Skeletal muscle tissue (tissue), 4 donors: ENCODE results near the gene CNTNAP5. TPM values are rescaled to one million over a fixed set of nuclear protein-coding genes. Genes with fewer than 3 reads are reported as not detected.

Source experiments
- H3K27ac ChIP-seq: one replicate; pipeline ENCODE4 v1.7.0; 2013; ENCODE audit warnings: mild to moderate bottlenecking, low read depth, low read length, inconsistent platforms
- H3K27me3 ChIP-seq, 3 donors: one replicate each; pipeline ENCODE4 v1.7.0; 2013; ENCODE audit warnings: low read length in 3 of 3; ENCODE audit not compliant: control insufficient read depth in 3 of 3, insufficient read depth in 3 of 3
- H3K36me3 ChIP-seq, 3 donors: one replicate each; pipeline ENCODE4 v1.7.0; 2013; ENCODE audit warnings: low read length in 3 of 3; ENCODE audit not compliant: control insufficient read depth in 3 of 3, insufficient read depth in 3 of 3
- H3K4me1 ChIP-seq, 3 donors: one replicate each; pipeline ENCODE4 v1.7.0; 2013; ENCODE audit warnings: low read length in 3 of 3, mild to moderate bottlenecking in 3 of 3; ENCODE audit not compliant: control insufficient read depth in 3 of 3, insufficient read depth in 3 of 3
- H3K4me3 ChIP-seq, 3 donors: one replicate each; pipeline ENCODE4 v1.7.0; 2013; ENCODE audit warnings: low read length in 3 of 3
- H3K9ac ChIP-seq, 3 donors: one replicate each; pipeline ENCODE4 v1.7.0; 2013; ENCODE audit warnings: low read length in 3 of 3, mild to moderate bottlenecking in 3 of 3, moderate library complexity in 2 of 3, low read depth in 1 of 3
- H3K9me3 ChIP-seq, 3 donors: one replicate each; pipeline ENCODE4 v1.7.0; 2013; ENCODE audit warnings: low read length in 3 of 3; ENCODE audit not compliant: control insufficient read depth in 3 of 3
- total RNA-seq: library from RNA; depleted of rRNA; stranded (reverse); fragments of >200 nt; gene quantifications from one replicate; pipeline ENCODE4 v1.2.3, GENCODE V29; 2014
- donor health status: Osteomylitis.

The CNTNAP5 gene
- total RNA-seq, 1 donor from 2014 or later = not detected

DNA sequence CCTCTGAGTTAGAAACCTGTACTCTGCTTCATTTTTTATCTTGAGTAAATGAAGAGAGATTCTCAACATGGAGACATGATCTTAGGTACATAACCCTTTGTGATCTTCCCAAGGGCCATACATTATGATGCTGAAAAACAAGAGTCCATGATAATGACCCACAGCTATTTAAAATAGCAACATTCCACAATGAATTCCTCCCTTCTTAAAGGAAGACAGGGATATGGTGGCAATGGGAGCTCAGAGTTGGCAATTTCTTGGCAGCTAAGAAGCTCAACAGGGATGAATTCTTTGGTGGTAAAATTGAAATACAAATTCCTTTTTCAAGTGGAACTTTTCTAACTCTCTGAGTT, 638.5 kb downstream of the CNTNAP5 start:
- H3K4me1 ChIP-seq = no peaks in the 10 kb centered on the region
- no peak overlapping the region for H3K4me3 ChIP-seq
- H3K27ac ChIP-seq = no peak overlapping the region
- no peaks in the 10 kb centered on the region for H3K36me3 ChIP-seq
- H3K9me3 ChIP-seq = no peaks in the 10 kb centered on the region
- H3K27me3 ChIP-seq = no peaks in the 10 kb centered on the region
- H3K9ac ChIP-seq = no peak overlapping the region

GRCh38 chr2:124664363-124664762, 639.3 kb downstream of the CNTNAP5 start:
- Histone ChIP-seq H3K9ac (no peak overlapping the region), H3K27ac (no peak overlapping the region), H3K4me3 (no peak overlapping the region), H3K36me3 (no peaks in the 10 kb centered on the region), H3K27me3 (no peaks in the 10 kb centered on the region), H3K4me1 (no peaks in the 10 kb centered on the region), H3K9me3 (no peaks in the 10 kb centered on the region)

DNA sequence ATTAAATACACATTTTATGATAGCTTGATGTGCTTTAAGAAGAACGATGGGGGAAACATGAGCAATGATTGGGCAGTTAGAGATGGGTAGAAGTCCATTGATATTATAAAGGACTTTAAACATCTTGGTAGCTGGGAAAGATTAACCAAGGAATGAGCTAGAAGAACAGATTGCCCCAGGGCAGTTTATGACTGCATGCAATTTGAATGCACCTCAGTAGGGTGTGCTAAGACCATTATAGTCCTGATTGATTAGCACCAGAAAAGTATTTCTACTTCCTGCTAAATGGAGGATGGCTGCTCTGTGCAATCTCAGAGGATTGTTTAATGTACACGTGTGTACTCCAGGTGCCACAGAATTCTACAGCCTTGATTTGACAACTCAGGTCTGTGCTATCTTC, 641.9 kb downstream of the CNTNAP5 start:
- no peaks in the 10 kb centered on the region for H3K36me3 ChIP-seq
- no peak overlapping the region for H3K27ac ChIP-seq
- H3K9ac ChIP-seq = no peak overlapping the region
- H3K27me3 ChIP-seq = no peaks in the 10 kb centered on the region
- H3K9me3 ChIP-seq = no peaks in the 10 kb centered on the region
- no peak overlapping the region for H3K4me3 ChIP-seq
- no peaks in the 10 kb centered on the region for H3K4me1 ChIP-seq

DNA sequence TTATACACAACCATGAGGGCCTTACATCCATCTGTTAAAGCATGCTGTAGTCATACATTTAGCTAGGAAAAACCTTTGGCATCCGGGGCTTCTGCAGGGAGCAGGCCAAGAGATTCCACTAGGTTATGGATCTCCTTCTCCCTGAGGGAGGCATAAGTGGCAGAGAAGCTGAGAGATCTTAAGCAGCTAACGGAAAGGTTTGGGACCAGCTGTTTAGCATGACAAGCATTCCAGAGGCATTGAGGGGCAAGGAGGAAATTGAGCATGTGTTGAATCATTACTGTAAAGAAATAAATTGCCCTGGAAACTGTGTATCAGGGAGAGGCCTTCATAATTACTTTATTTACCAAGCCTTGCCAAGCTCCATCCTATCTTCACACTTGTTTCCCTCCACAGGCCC, 643.1 kb downstream of the CNTNAP5 start:
- no peak overlapping the region for H3K9ac ChIP-seq
- no peaks in the 10 kb centered on the region for H3K27me3 ChIP-seq

GRCh38 chr2:124670187-124670586, 645.1 kb downstream of the CNTNAP5 start:
- Histone ChIP-seq H3K36me3 (no peaks in the 10 kb centered on the region), H3K27me3 (no peaks in the 10 kb centered on the region), H3K4me1 (no peaks in the 10 kb centered on the region), H3K4me3 (no peak overlapping the region), H3K27ac (no peak overlapping the region), H3K9ac (no peak overlapping the region), H3K9me3 (no peaks in the 10 kb centered on the region)

More for the DNA sequence above, 643.1 kb downstream of the CNTNAP5 start:
- Histone ChIP-seq H3K9me3 (no peaks in the 10 kb centered on the region), H3K4me1 (no peaks in the 10 kb centered on the region), H3K36me3 (no peaks in the 10 kb centered on the region), H3K27ac (no peak overlapping the region), H3K4me3 (no peak overlapping the region)

GRCh38 chr2:124678043-124678442, 653.0 kb downstream of the CNTNAP5 start:
- H3K9ac ChIP-seq = no peak overlapping the region
- H3K4me1 ChIP-seq = no peaks in the 10 kb centered on the region
- H3K36me3 ChIP-seq = no peaks in the 10 kb centered on the region
- peaks cover 0 to 3% (median 0%) of the 10 kb centered on the region in 3 donors for H3K9me3 ChIP-seq
- no peak overlapping the region for H3K27ac ChIP-seq
- H3K27me3 ChIP-seq = no peaks in the 10 kb centered on the region
- no peak overlapping the region for H3K4me3 ChIP-seq

- no peaks in the 10 kb centered on the region for H3K27me3 ChIP-seq
- H3K27ac ChIP-seq = no peak overlapping the region
- no peaks in the 10 kb centered on the region for H3K9me3 ChIP-seq
Observed at GRCh38 chr2:124683536-124684428, 658.7 kb downstream of the CNTNAP5 start.

DNA sequence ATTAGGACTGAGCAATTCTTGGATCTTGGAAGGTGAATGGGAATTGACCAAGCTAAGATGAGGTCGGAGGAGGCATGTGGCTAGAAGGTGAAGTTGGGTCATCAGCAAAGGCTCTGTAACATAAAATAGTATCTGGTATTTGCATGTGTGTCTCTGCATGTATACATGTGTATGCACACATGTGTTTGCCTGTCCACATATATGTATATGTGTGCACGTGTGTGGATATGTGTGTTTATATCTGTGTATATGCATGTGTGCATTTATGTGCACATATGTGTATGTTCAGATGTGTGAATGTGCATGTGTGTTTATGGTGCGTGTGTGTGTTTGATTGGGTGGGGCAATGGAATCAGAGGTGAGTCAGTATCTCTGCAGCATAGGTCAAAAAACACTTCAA, 664.3 kb downstream of the CNTNAP5 start:
- no peaks in the 10 kb centered on the region for H3K4me1 ChIP-seq
- H3K9ac ChIP-seq = no peak overlapping the region
- H3K27ac ChIP-seq = no peak overlapping the region
- H3K4me3 ChIP-seq = no peak overlapping the region
- no peaks in the 10 kb centered on the region for H3K36me3 ChIP-seq
- H3K9me3 ChIP-seq = peaks cover 0 to 2% (median 0%) of the 10 kb centered on the region in 3 donors
- no peaks in the 10 kb centered on the region for H3K27me3 ChIP-seq

More at GRCh38 chr2:124683536-124684428, 658.7 kb downstream of the CNTNAP5 start:
- Histone ChIP-seq H3K4me3 (no peak overlapping the region), H3K36me3 (no peaks in the 10 kb centered on the region), H3K4me1 (no peaks in the 10 kb centered on the region), H3K9ac (no peak overlapping the region)

- H3K27me3 ChIP-seq = no peaks in the 10 kb centered on the region
- H3K27ac ChIP-seq = no peak overlapping the region
- no peaks in the 10 kb centered on the region for H3K4me1 ChIP-seq
- peaks cover 0 to 2% (median 0%) of the 10 kb centered on the region in 3 donors for H3K9me3 ChIP-seq
- no peak overlapping the region for H3K9ac ChIP-seq
- H3K36me3 ChIP-seq = no peaks in the 10 kb centered on the region
- H3K4me3 ChIP-seq = no peak overlapping the region
Observed at GRCh38 chr2:124692216-124692615, 667.1 kb downstream of the CNTNAP5 start.

DNA sequence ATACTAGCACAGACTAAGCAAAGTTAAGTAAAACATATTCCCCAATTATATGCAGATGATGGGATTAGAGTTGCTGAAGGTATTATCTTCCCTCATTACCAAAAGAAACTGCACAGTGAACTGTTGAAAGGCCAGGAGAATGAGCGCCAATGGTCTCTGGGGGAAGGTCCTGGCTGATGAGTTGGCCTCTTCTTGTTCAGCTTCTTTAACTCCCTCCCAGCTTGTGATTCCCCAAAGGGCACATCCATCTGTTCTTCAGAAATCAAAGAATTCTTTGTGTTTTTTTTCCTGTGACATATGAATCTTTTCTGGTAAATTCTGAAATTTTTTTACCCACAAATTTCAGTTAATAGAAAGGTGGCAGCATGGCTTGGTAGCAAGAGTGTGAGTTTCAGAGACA, 667.6 kb downstream of the CNTNAP5 start:
- Histone ChIP-seq H3K27me3 (no peaks in the 10 kb centered on the region), H3K9me3 (peaks cover 0 to 2% (median 0%) of the 10 kb centered on the region in 3 donors)

More for the DNA sequence above, 667.6 kb downstream of the CNTNAP5 start:
- Histone ChIP-seq H3K4me3 (no peak overlapping the region), H3K27ac (no peak overlapping the region), H3K36me3 (no peaks in the 10 kb centered on the region), H3K4me1 (no peaks in the 10 kb centered on the region), H3K9ac (no peak overlapping the region)
